ENCODE data around the gene PRSS50.

GRCh38 chr3:46700772-46701171 lies 16.9 kb downstream of the PRSS50 start:
- TF ChIP-seq POLR2AphosphoS5 (IDR thresholded peaks at IDR 0.05; ENCODE audit: insufficient read depth in 1 of 2, low read depth in 1 of 2) (no peak), CTCF (IDR thresholded peaks at IDR 0.05) (no peak), POLR2A (IDR thresholded peaks at IDR 0.05) (no peak)

Measured in vagina (tissue), 2 donors.